ENCODE measurements around the gene TGFBR3L.

Gene TGFBR3L

GRCh38 chr19:7914598-7915045 lies at the start of gene TGFBR3L:
Gene TGFBR3L, plus strand, starts transcription at chr19:7914830.
- peak within 1 kb of the TSS; percentile 78; the same call in 1 of the 2 replicates for H3K27ac ChIP-seq
- TF ChIP-seq ZFX (IDR thresholded peaks at IDR 0.05): no peak
- TF ChIP-seq, protein P1, sequence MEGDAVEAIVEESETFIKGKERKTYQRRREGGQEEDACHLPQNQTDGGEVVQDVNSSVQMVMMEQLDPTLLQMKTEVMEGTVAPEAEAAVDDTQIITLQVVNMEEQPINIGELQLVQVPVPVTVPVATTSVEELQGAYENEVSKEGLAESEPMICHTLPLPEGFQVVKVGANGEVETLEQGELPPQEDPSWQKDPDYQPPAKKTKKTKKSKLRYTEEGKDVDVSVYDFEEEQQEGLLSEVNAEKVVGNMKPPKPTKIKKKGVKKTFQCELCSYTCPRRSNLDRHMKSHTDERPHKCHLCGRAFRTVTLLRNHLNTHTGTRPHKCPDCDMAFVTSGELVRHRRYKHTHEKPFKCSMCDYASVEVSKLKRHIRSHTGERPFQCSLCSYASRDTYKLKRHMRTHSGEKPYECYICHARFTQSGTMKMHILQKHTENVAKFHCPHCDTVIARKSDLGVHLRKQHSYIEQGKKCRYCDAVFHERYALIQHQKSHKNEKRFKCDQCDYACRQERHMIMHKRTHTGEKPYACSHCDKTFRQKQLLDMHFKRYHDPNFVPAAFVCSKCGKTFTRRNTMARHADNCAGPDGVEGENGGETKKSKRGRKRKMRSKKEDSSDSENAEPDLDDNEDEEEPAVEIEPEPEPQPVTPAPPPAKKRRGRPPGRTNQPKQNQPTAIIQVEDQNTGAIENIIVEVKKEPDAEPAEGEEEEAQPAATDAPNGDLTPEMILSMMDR (conservative IDR thresholded peaks at IDR 0.05): no peak

- no peak overlapping the region for H3K27ac ChIP-seq
- TF ChIP-seq ZFX (IDR thresholded peaks at IDR 0.05): no peak
- TF ChIP-seq, protein P1 (conservative IDR thresholded peaks at IDR 0.05): no peak
Observed at GRCh38 chr19:7865262-7865911, 49.2 kb upstream of the TGFBR3L start.

- TF ChIP-seq, protein P1 (conservative IDR thresholded peaks at IDR 0.05): no peak
- TF ChIP-seq ZFX (IDR thresholded peaks at IDR 0.05): no peak
- no peak overlapping the region for H3K27ac ChIP-seq
Observed at GRCh38 chr19:7866399-7867091, 48.1 kb upstream of the TGFBR3L start.

GRCh38 chr19:7867092-7867844 lies 47.4 kb upstream of the TGFBR3L start:
- H3K27ac ChIP-seq: no peak overlapping the region
- TF ChIP-seq ZFX (IDR thresholded peaks at IDR 0.05): no peak
- TF ChIP-seq, protein P1 (conservative IDR thresholded peaks at IDR 0.05): no peak

DNA sequence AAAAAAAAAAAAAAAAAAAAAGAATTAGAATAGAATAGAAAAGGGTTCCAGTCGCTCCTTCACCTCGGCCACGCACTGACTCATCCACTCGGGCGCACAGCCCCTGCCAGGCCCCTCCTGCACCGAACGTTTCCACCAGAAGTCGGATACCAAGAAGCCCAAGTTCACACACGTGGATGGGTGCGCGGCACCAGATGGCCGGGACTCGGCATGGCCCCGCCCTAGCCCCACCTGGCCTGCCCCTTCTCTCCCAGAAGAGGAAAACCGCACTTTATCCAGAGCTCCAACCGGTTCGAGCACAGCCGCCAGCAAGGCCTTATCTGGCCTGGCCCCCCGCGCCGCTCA lies 46.3 kb upstream of the TGFBR3L start:
- peak overlapping the region; percentile 65 for H3K27ac ChIP-seq
- no peak for TF ChIP-seq ZFX (IDR thresholded peaks at IDR 0.05)
- TF ChIP-seq, protein P1 (conservative IDR thresholded peaks at IDR 0.05): no peak

GRCh38 chr19:7868671-7869452 lies 45.8 kb upstream of the TGFBR3L start:
- no peak for TF ChIP-seq ZFX (IDR thresholded peaks at IDR 0.05)
- TF ChIP-seq, protein P1 (conservative IDR thresholded peaks at IDR 0.05): peak; percentile 88
- peak overlapping the region; percentile 65 for H3K27ac ChIP-seq

Data from C4-2B (cell line).